Left lung (tissue), 10 donors: ENCODE data around the gene CHRNA9. TPM values are rescaled to one million over a fixed set of nuclear protein-coding genes. Genes with fewer than 3 reads are reported as not detected.

Experiments used
- ATAC-seq: fragments of 200-7000 bp; cut with Tn5 transposase; one replicate; pipeline ENCODE4 v1.9.1; 2020; ENCODE audit warnings: moderate library complexity
- DNase-seq, 4 donors: peaks; one replicate each; pipeline ENCODE4 v3.0.0-alpha.2; 2013 to 2020
- H3K27ac ChIP-seq, 2 donors: fragments of 200-600 bp; sonication (generic) in 1 of 2; one replicate each; pipeline versions ENCODE4 v1.5.0 to v1.8.0; 2020 to 2021
- H3K27me3 ChIP-seq, 2 donors: fragments of 200-600 bp; sonication (generic) in 1 of 2; one replicate each; pipeline versions ENCODE4 v1.5.0 to v1.8.0; 2020 to 2021
- H3K36me3 ChIP-seq, 2 donors: fragments of 200-600 bp; sonication (generic) in 1 of 2; one replicate each; pipeline versions ENCODE4 v1.5.0 to v1.8.0; 2020 to 2021
- H3K4me1 ChIP-seq, 2 donors: fragments of 200-600 bp; one replicate each; pipeline ENCODE4 v1.8.0; 2021
- H3K4me3 ChIP-seq, 2 donors: fragments of 200-600 bp; sonication (generic) in 1 of 2; one replicate each; pipeline versions ENCODE4 v1.5.0 to v1.8.0; 2020 to 2021; ENCODE audit warnings: mild to moderate bottlenecking in 1 of 2
- H3K9me3 ChIP-seq, 2 donors: fragments of 200-600 bp; sonication (generic) in 1 of 2; one replicate each; pipeline versions ENCODE4 v1.5.0 to v1.8.0; 2020 to 2021
- intact Hi-C, 2 donors: fragments of 100-400 bp; cut with DNase I; formaldehyde crosslinking; loops; one replicate each; pipeline versions ENCODE4 v1.11.2 to v1.14.2; 2022
- polyA plus RNA-seq, 6 donors: library from polyadenylated mRNA; unstranded; fragments of 120-200 nt; gene quantifications; one replicate each; pipeline ENCODE4 v1.2.1, GENCODE V29; 2013; ENCODE audit not compliant: insufficient read length in 6 of 6
- total RNA-seq, 2 donors: library from RNA; stranded (reverse); fragmentation: NEBNext Ultra II Directional; extraction: Animal tissue kit (Norgen Biotek cat#: 25700); gene quantifications; one replicate each; pipeline ENCODE4 v1.2.1, GENCODE V29; 2021
- TF ChIP-seq, protein P1 (sequence below), 2 donors: fragments of 200-600 bp; sonication (generic) in 1 of 2; IDR thresholded peaks; one replicate each; pipeline versions ENCODE4 v1.5.0 to v1.8.0; 2021; ENCODE audit warnings: antibody characterized with exemption in 2 of 2
- donor health status: DM: no; HTN: yes; CAD: no.
- donor health status: DM: no; HTN: no; CAD: no.

The CHRNA9 gene
- total and polyA plus RNA-seq, 8 donors, result not detected

DNA sequence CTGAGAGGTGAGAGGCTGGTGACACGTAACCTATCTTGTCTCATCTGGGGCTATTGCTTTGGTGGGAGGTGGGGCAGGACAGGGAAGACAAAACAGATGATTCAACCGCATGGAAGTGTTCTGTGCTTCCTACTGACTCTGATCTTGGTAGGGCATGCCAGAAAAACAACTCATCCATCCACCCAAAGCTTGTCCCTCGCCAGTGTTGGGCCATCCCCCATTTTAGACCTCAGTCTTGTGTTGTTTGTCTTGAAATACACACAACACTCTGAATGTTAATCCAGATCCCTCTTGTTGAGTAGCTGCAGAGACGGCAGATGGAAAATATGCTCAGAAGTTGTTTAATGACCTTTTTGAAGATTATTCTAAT lies 377 bp downstream of the CHRNA9 start:
- TF ChIP-seq, protein P1, sequence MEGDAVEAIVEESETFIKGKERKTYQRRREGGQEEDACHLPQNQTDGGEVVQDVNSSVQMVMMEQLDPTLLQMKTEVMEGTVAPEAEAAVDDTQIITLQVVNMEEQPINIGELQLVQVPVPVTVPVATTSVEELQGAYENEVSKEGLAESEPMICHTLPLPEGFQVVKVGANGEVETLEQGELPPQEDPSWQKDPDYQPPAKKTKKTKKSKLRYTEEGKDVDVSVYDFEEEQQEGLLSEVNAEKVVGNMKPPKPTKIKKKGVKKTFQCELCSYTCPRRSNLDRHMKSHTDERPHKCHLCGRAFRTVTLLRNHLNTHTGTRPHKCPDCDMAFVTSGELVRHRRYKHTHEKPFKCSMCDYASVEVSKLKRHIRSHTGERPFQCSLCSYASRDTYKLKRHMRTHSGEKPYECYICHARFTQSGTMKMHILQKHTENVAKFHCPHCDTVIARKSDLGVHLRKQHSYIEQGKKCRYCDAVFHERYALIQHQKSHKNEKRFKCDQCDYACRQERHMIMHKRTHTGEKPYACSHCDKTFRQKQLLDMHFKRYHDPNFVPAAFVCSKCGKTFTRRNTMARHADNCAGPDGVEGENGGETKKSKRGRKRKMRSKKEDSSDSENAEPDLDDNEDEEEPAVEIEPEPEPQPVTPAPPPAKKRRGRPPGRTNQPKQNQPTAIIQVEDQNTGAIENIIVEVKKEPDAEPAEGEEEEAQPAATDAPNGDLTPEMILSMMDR (IDR thresholded peaks at IDR 0.05), result no peak
- H3K4me3 ChIP-seq, result no peak overlapping the region
- no peak for DNase-seq
- no peaks in the 10 kb centered on the region for H3K4me1 ChIP-seq
- H3K27ac ChIP-seq, result no peak overlapping the region
- H3K27me3 ChIP-seq, result no peaks in the 10 kb centered on the region
- intact Hi-C loops, result no loop called here
- H3K9me3 ChIP-seq, result no peaks in the 10 kb centered on the region
- H3K36me3 ChIP-seq, result no peaks in the 10 kb centered on the region
- no peak for ATAC-seq

DNA sequence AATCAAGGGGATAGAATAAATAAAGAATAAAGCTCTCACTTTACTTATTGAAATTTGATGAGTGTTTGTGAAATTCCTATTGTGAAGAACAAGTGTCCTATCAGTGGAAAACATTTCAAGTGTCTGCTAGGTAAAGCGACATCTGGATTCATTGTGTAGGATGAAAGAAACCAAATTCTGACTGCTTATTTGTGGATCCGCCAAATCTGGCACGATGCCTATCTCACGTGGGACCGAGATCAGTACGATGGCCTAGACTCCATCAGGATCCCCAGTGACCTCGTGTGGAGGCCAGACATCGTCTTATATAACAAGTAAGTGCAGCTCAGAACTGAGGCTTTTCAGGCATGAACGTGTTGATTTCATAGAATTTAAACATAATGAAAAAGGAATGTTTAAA lies 1.9 kb downstream of the CHRNA9 start:
- ATAC-seq, result no peak
- TF ChIP-seq, protein P1 (IDR thresholded peaks at IDR 0.05), result no peak
- Histone ChIP-seq H3K36me3 (no peaks in the 10 kb centered on the region), H3K27me3 (no peaks in the 10 kb centered on the region), H3K9me3 (no peaks in the 10 kb centered on the region), H3K4me1 (no peaks in the 10 kb centered on the region), H3K4me3 (no peak overlapping the region), H3K27ac (no peak overlapping the region)
- no peak for DNase-seq
- intact Hi-C loops, result no loop called here

DNA sequence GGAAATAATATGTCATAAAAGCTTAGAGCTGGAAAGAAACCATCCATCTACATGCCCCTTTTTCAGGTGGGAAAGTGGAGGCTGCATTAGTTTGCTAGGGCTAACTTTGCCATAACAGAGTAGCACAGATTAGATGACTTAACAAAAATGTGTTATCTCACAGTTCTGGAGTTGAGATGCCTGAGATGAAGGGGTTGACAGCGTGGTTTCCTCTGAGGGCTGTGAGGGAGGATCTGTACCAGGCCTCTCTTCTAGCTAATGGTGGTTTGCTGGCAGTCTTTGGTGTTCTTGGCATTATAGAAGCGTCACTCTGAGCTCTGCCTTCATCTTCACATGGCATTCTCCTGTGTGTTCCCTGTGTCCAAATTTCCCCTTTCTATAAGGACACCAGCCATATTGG lies 2.4 kb downstream of the CHRNA9 start:
- intact Hi-C loops, result no loop called here
- no peaks in the 10 kb centered on the region for H3K9me3 ChIP-seq
- H3K27ac ChIP-seq, result no peak overlapping the region
- DNase-seq (no peak), ATAC-seq (no peak)
- H3K27me3 ChIP-seq, result no peaks in the 10 kb centered on the region
- H3K4me1 ChIP-seq, result no peaks in the 10 kb centered on the region
- H3K36me3 ChIP-seq, result no peaks in the 10 kb centered on the region
- TF ChIP-seq, protein P1 (IDR thresholded peaks at IDR 0.05), result no peak
- H3K4me3 ChIP-seq, result no peak overlapping the region

DNA sequence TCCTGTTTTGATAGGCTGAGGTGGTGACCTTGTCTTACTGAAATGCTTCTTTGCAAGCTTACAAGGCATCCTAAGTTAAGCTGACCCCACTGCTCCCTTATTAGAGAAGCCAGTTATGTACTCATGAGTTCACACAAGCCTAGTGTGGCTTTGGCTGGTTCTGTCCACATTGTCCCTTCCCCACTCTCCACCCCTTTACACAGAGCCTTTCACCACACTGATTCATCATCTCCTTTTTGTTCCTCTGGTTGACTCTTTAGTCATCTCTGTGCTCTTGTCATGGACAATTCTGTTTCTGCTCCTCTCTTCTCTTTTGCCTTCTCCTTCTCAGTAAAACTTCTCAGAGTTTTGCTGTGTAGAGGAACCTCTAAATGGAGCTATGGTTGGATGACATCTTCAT lies 4.9 kb downstream of the CHRNA9 start:
- Histone ChIP-seq H3K27me3 (no peaks in the 10 kb centered on the region), H3K4me3 (no peak overlapping the region), H3K36me3 (no peaks in the 10 kb centered on the region), H3K27ac (no peak overlapping the region), H3K9me3 (no peaks in the 10 kb centered on the region), H3K4me1 (no peaks in the 10 kb centered on the region)
- TF ChIP-seq, protein P1 (IDR thresholded peaks at IDR 0.05), result no peak
- DNase-seq, result no peak
- ATAC-seq, result no peak
- intact Hi-C loops, result no loop called here

DNA sequence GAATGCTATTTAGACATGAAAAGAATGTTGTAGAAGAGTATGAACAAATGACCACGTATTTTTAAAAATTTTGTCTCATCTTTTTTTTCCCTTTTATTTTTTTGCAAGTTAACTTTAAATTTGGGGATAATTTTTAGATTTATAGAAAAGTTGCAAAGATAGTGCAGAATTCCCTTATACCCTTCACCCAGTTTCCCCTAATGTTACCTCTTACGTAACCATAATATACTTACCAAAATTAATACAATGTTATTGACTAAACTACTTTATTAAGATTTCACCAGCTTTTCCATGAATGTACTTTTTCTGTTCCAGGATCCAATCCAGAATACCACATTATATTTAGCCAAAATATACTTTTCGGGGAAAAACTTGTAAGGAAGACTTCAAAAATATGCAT lies 12.3 kb downstream of the CHRNA9 start:
- DNase-seq, result no peak
- Histone ChIP-seq H3K27me3 (no peaks in the 10 kb centered on the region), H3K9me3 (no peaks in the 10 kb centered on the region), H3K4me3 (no peak overlapping the region), H3K36me3 (no peaks in the 10 kb centered on the region), H3K4me1 (no peaks in the 10 kb centered on the region), H3K27ac (no peak overlapping the region)
- ATAC-seq, result no peak
- TF ChIP-seq, protein P1 (IDR thresholded peaks at IDR 0.05), result no peak
- intact Hi-C loops, result no loop called here
